Measurements from ENCODE around the gene UBE2C. TPM values are rescaled to one million over a fixed set of nuclear protein-coding genes. Genes with fewer than 3 reads are reported as not detected.

Gene UBE2C
- polyA plus RNA-seq, 1 donor: 35.6 TPM

Other genes with a start within 250 kb of the UBE2C start
- not detected for gene WFDC8, start 233.4 kb upstream of the UBE2C start, polyA plus RNA-seq
- gene WFDC10A, start 182.9 kb upstream of the UBE2C start, polyA plus RNA-seq: not detected
- not detected for gene WFDC9, start 181.4 kb upstream of the UBE2C start, polyA plus RNA-seq
- not detected for gene WFDC11, start 142.4 kb upstream of the UBE2C start, polyA plus RNA-seq
- not detected for gene WFDC13, start 110.6 kb upstream of the UBE2C start, polyA plus RNA-seq
- gene WFDC10B, start 107.6 kb upstream of the UBE2C start, polyA plus RNA-seq: not detected
- not detected for gene SPINT4, start 90.3 kb upstream of the UBE2C start, polyA plus RNA-seq
- gene WFDC3, start 20.8 kb upstream of the UBE2C start, polyA plus RNA-seq: 0.57 TPM
- 27.1 TPM for gene DNTTIP1, start 20.7 kb upstream of the UBE2C start, polyA plus RNA-seq
- gene TNNC2, start 14.7 kb downstream of the UBE2C start, polyA plus RNA-seq: 10.9 TPM
- 11.1 TPM for gene SNX21, start 21.2 kb downstream of the UBE2C start, polyA plus RNA-seq
- gene ACOT8, start 44.7 kb downstream of the UBE2C start, polyA plus RNA-seq: 26.5 TPM
- gene ZSWIM3, start 45.0 kb downstream of the UBE2C start, polyA plus RNA-seq: 6.5 TPM
- 17.3 TPM for gene ZSWIM1, start 68.6 kb downstream of the UBE2C start, polyA plus RNA-seq
- gene SPATA25, start 75.0 kb downstream of the UBE2C start, polyA plus RNA-seq: 17.3 TPM
- gene NEURL2, start 78.6 kb downstream of the UBE2C start, polyA plus RNA-seq: 15.6 TPM
- 851 TPM for gene CTSA, start 78.7 kb downstream of the UBE2C start, polyA plus RNA-seq
- 25.2 TPM for gene PLTP, start 99.5 kb downstream of the UBE2C start, polyA plus RNA-seq
- 28.1 TPM for gene PCIF1, start 122.0 kb downstream of the UBE2C start, polyA plus RNA-seq
- gene ZNF335, start 159.6 kb downstream of the UBE2C start, polyA plus RNA-seq: 13.4 TPM
- 1.6 TPM for gene MMP9, start 196.3 kb downstream of the UBE2C start, polyA plus RNA-seq
- gene SLC12A5, start 216.6 kb downstream of the UBE2C start, polyA plus RNA-seq: 3.5 TPM

Data from large intestine (tissue), 1 donor.